GM21619 (cell line): ENCODE measurements around the gene SSTR1.

ENCODE experiments used
- ATAC-seq: cut with Tn5 transposase; IDR thresholded peaks from one replicate; pipeline ENCODE4 v1.9.1; 2021; ENCODE audit not compliant: unreplicated experiment

Gene SSTR1

DNA sequence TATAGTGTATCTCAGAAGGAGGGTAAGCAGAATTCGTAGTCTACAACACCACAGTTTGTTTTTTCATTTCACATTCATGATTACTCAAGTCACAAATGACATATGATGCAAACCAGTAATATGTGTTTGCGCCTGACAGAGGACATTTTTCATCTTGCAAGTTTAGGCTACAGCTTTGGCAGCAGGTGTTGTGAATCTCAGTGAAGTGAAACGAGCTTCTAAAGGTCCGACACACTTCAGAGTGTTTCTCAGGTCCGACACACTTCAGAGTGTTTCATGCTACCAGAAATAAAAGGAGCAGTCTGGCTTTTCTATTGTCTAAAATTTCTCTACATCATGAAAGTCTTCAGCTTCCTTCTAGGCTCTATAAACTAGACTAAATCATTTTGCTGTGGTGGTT is 25.5 kb downstream of the SSTR1 start:
- no peak for ATAC-seq

GRCh38 chr14:38238332-38238731 is 30.6 kb downstream of the SSTR1 start:
- no peak for ATAC-seq

DNA sequence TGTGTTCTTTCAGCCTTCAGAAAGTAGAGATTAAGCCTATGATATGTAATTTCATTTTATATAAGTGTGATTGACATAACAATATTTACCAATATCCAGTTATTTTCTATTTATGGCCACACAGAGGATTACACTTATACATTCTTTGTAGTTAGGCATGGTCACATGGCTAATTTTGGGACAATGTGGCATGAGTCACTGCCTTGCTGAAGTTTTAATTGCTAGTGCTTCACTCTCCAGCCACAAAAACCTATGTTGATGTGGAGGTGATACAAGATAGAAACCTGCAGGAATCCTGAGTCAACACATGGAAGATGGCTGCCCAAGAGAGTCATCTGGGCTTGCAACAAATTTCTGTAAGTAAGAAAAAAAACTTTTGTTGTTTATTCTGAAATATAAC is 31.2 kb downstream of the SSTR1 start:
- ATAC-seq = no peak

DNA sequence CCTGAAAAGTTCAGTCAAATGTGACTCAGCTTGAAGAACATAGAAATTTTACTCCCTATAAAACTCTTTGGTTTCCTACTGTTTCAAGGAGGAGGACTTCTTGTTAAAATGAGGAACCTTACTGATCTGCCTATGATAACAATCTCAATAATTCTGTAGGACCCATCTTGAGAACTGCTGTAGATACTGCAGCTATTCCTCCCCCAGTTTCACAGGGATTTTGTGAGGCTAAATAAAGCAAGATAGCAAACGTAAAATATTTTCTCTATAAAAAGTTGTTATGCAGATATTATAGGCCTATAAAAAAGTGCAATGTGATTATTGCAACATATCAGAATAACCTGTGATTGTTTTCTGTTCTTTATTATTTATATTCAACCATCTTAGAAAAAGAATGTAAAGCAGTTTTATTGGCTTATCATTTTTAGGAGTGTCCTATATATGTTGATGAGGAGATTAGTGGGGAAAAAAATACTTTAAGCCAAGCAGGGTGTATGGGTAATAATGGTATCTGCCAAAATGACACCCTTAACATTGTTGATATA is 36.1 kb downstream of the SSTR1 start:
- ATAC-seq = no peak

DNA sequence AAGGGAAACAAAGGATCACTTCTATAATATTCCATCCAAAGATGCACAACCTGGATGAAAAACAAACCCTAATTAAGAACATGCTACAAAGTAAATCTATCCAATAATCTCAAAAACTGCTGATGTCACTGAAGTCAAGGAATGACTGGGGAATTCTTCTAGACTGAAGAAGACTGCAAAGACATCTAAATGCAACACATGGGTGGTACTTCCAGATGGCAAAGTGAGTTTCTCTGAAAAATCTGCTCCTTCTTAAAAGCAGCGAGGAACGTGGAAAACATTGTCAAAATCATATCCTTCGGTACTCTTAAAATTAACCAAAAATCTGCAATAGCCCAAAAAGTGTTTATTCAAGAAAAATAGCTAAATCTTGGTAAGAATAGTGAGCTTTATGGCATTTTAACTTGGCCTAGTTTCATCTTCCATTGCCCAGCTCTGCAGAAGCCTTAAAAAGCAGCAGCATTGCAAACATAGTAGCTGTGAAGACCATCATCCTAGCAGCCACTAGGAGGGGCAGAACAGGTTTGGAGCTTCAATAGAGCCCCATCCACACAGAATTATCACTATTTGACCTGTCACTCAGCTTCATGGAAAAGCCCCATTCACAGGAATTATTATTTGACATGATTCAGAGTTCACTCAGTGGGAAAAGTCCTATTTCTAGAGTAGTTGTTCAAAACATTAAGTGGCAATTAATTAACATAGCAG is 40.8 kb downstream of the SSTR1 start:
- no peak for ATAC-seq

GRCh38 chr14:38250331-38250730 is 42.6 kb downstream of the SSTR1 start:
- no peak for ATAC-seq

- no peak for ATAC-seq
Observed at GRCh38 chr14:38252066-38252710, 44.5 kb downstream of the SSTR1 start.

GRCh38 chr14:38253676-38254075 is 46.0 kb downstream of the SSTR1 start:
- ATAC-seq = no peak

DNA sequence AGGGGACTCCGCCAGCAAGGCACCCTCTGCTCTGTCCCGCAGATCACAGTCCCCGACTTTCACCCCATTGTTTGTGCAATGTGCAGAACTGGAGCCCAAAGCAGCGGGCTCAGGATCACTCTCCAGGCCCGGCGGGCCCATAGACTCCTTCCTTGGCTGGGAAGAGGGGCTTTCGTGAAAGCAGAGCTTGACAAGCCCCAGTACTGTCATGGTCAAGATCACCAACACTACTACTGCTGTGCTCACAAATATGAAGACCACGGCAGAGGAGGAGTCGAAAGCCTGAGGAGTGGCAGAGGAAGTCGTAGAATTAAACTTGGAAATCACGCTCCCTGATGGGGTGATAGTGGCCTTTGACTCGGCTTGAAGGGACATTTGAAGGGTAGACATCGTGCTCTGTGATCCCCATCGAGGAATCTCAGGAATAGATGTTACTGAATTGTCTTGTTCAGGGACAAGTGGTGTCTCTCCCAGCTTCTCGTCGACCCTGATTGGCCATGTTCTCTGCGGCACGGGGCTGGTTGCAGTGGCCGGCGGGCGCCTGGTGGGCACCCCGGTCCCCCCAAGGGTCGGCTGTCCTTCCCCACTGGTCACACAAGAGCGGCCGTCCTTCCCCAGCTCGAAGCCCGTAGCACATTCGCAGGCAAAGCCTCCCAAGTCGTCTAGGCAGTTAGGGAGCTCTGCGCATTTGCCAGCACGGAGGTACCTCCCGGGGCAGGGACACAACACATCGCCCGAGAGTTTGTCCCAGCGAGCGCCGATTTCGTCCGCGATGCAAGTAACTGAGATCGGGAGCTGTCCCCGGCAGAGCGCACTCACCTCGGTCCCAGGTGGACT is 47.1 kb downstream of the SSTR1 start:
- ATAC-seq = no peak

DNA sequence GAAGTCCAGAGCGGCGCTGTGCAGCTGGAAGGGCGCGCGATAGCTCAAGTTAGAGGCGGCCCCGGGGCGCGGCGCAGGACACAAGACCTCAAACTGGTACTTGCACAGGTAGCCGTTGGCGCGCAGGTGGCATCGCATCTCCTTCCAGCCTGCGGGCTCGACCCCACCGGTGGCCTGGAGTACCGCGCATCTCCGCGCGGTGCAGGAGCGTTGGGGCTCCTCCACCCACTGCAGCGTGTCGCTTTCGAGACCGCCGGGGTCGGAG is 47.6 kb downstream of the SSTR1 start:
- ATAC-seq = no peak

DNA sequence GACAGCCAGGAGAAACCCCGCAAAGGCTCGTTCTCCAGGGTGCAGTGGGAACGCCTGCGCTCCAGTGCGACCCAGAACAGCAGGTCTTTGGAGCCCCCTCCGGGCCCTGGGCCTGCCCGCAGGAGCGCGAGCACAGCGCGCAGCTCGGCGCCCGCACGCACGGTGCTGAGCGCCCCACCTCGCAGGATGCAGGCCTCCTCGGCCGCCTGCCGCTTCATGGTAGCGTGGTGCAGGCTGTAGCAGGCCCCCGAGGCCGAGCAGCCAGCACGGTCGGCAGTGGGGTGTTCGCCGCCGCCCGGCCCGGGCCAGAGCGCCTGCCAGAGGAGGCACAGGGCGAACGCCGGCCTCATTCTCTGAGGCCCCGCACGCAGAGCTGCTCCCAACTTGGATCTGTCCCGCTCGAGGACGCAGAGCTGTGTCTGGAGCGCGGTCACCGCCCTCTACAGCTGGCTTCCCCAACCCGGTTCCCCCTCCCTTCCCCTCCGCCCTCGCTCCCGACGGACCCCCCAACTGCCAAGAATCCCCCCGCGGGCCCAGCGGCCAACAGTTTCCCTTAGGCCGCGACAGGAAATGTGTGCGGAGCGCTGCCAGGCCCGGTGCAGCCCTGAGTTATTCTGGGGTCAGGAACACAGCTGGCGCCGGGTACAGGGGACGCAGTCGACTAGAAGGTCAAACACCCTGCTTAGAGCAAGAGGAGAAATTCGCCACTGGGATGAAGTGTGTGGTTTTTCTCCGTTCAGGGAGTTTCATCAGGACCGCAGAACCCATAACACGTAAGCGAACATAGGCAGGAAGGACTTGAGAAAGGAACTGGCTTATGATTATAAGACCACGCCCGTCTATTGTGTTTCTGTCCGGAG is 48.2 kb downstream of the SSTR1 start, which contains the start of gene CLEC14A:
Gene CLEC14A, minus strand, starts transcription at position 421 of the 860 bp plus-strand sequence. Its CDS starts 71 bp downstream, at position 350.
- no peak for ATAC-seq

DNA sequence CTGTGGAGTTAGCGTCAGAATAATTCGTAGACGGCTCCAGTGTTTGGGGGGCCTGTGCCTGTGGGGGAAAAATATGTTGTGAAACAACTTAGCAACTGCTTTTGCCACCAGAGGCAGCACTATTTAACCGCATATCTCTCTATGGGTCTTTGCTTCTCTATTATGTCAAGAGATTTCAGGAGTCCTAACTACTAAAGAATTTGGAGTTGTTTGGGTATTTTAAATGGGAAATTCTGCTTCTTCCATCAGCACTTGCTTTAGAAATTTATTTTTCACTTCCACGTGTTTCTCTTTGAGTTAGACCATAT is 48.8 kb downstream of the SSTR1 start:
- no peak for ATAC-seq

- ATAC-seq = no peak
Observed at GRCh38 chr14:38257507-38257906, 49.8 kb downstream of the SSTR1 start.

- ATAC-seq = no peak
Observed at GRCh38 chr14:38261620-38262019, 53.9 kb downstream of the SSTR1 start.
